ENCODE data around the gene PKDCC.

DNA sequence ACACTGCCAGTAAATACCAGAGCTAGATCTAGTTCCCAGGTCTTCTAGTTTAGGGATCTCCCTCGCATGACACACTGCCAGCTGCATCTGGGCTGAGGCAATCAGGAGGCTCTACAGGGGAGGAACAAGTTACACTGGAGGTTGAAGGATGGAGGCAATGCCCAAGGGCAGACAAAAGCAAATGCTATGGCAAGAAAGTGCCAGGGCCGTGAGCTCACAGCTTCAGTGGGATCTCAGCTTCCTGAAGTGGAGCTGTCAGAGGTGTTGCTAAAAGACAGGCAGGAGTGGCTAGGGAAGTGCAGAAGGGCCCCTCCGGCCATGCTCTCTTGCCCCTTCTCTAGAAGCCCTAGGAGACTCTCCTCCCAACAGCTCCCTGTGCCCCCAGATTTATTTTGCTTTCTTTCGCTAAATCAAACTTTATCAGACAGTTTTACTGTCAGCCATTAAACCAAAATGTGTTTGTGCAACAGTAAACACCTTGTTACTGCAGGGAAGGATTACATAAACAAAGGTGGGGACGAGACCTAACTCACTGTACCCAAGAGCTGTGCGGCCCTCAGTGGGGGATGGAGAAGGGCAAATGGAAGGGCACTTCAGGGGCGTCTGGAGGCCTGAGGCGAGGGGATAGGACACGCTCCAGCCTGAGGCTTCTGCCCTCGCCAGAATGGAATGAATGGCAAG, 39.4 kb upstream of the PKDCC start:
- TF ChIP-seq, protein P1, sequence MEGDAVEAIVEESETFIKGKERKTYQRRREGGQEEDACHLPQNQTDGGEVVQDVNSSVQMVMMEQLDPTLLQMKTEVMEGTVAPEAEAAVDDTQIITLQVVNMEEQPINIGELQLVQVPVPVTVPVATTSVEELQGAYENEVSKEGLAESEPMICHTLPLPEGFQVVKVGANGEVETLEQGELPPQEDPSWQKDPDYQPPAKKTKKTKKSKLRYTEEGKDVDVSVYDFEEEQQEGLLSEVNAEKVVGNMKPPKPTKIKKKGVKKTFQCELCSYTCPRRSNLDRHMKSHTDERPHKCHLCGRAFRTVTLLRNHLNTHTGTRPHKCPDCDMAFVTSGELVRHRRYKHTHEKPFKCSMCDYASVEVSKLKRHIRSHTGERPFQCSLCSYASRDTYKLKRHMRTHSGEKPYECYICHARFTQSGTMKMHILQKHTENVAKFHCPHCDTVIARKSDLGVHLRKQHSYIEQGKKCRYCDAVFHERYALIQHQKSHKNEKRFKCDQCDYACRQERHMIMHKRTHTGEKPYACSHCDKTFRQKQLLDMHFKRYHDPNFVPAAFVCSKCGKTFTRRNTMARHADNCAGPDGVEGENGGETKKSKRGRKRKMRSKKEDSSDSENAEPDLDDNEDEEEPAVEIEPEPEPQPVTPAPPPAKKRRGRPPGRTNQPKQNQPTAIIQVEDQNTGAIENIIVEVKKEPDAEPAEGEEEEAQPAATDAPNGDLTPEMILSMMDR (optimal IDR thresholded peaks at IDR 0.05 in 1 of 3, IDR thresholded peaks at IDR 0.05 in 1 of 3, conservative IDR thresholded peaks at IDR 0.05 in 1 of 3; ENCODE audit: extremely low read depth in 1 of 3, insufficient read depth in 2 of 3, low read length in 3 of 3) = no peak
- TF ChIP-seq EZH2 (IDR thresholded peaks at IDR 0.05; ENCODE audit: low read length) = no peak

Measured in keratinocyte (primary cell).